ENCODE data around the gene SMAD6. TPM values are rescaled to one million over a fixed set of nuclear protein-coding genes. Genes with fewer than 3 reads are reported as not detected.

SMAD6 gene
- total and polyA plus RNA-seq, 9 of the 15 experiments (the other 6 are each of a cell fraction or from before 2014, with no cell fraction given): 0.10 to 15.5 (median 3.7) TPM

GRCh38 chr15:66679657-66680108 is 22.4 kb upstream of the SMAD6 start (continued):
- TF ChIP-seq BRCA1 (IDR thresholded peaks at IDR 0.05): no peak
- TF ChIP-seq BRCA1 (CRISPR knock-in tag; IDR thresholded peaks at IDR 0.05): no peak
- TF ChIP-seq PHF21A (IDR thresholded peaks at IDR 0.05; ENCODE audit: borderline replicate concordance, low read depth): peak; percentile 62; the same call in 1 of the 2 replicates
- TF ChIP-seq HMG20A (CRISPR knock-in tag; conservative IDR thresholded peaks at IDR 0.05): no peak
- TF ChIP-seq NRF1 (conservative IDR thresholded peaks at IDR 0.05 in 1 of 2, IDR thresholded peaks at IDR 0.05 in 1 of 2): peak; percentile 49 to 56
- 0 out of 2 replicates have a peak, but pooled peaks have one; percentile 8 for TF ChIP-seq NFE2 (IDR thresholded peaks at IDR 0.05; ENCODE audit: low read depth)
- no peak for TF ChIP-seq TSC22D4 (tag; IDR thresholded peaks at IDR 0.05)
- no peak for TF ChIP-seq RBM17 (IDR thresholded peaks at IDR 0.05; ENCODE audit: borderline replicate concordance, low read depth, low read length)
- TF ChIP-seq THRAP3 (IDR thresholded peaks at IDR 0.05; ENCODE audit: borderline replicate concordance): no peak
- TF ChIP-seq BRD4 (IDR thresholded peaks at IDR 0.05): no peak
- peak; percentile 99 for TF ChIP-seq CBFA2T3 (IDR thresholded peaks at IDR 0.05)
- TF ChIP-seq THAP7 (CRISPR knock-in tag; IDR thresholded peaks at IDR 0.05): no peak
- no peak; the same call in 1 of the 2 replicates for TF ChIP-seq ERF (CRISPR knock-in tag; IDR thresholded peaks at IDR 0.05)
- TF ChIP-seq ZFP1 (CRISPR knock-in tag; IDR thresholded peaks at IDR 0.05): no peak
- TF ChIP-seq TFAP4 (CRISPR knock-in tag; IDR thresholded peaks at IDR 0.05; ENCODE audit: borderline replicate concordance): peak; percentile 96
- no peak for TF ChIP-seq ZNF23 (CRISPR knock-in tag; IDR thresholded peaks at IDR 0.05)
- no peak for TF ChIP-seq U2AF1 (optimal IDR thresholded peaks at IDR 0.05; ENCODE audit: low read depth, low read length)
- peak; percentile 50; the same call in 1 of the 2 replicates for TF ChIP-seq ARID3A (IDR thresholded peaks at IDR 0.05; ENCODE audit: borderline replicate concordance, low read depth, low read length)
- TF ChIP-seq ZNF584 (CRISPR knock-in tag; IDR thresholded peaks at IDR 0.05; ENCODE audit: low read depth): peak; percentile 81
- TF ChIP-seq NEUROD1 (IDR thresholded peaks at IDR 0.05; ENCODE audit: borderline replicate concordance, low read depth, low read length, partially characterized antibody): peak; percentile 87
- TF ChIP-seq ZBTB43 (CRISPR knock-in tag; IDR thresholded peaks at IDR 0.05): no peak
- no peak for TF ChIP-seq PHF8 (IDR thresholded peaks at IDR 0.05; ENCODE audit: borderline replicate concordance, low read length)
- TF ChIP-seq ETV6 (IDR thresholded peaks at IDR 0.05; ENCODE audit: borderline replicate concordance in 1 of 2, low read depth in 2 of 2, low read length in 1 of 2): 0 out of 4 replicates have a peak, but pooled peaks of 1 of the 2 experiments have one; percentile 32
- no peak for TF ChIP-seq ETV6 (CRISPR knock-in tag; IDR thresholded peaks at IDR 0.05; ENCODE audit: borderline replicate concordance)
- peak; percentile 55; the same call in 1 of the 2 replicates for TF ChIP-seq JUN (IDR thresholded peaks at IDR 0.05; ENCODE audit: borderline replicate concordance, low read depth, low read length)
- TF ChIP-seq JUN (CRISPR knock-in tag; IDR thresholded peaks at IDR 0.05; ENCODE audit: borderline replicate concordance): no peak

All from K562 (cell line).